ENCODE results near the gene LMBRD2.
A peak's percentile ranks its signal among the peaks of the same experiment; 100 is the strongest.

Gene LMBRD2

DNA sequence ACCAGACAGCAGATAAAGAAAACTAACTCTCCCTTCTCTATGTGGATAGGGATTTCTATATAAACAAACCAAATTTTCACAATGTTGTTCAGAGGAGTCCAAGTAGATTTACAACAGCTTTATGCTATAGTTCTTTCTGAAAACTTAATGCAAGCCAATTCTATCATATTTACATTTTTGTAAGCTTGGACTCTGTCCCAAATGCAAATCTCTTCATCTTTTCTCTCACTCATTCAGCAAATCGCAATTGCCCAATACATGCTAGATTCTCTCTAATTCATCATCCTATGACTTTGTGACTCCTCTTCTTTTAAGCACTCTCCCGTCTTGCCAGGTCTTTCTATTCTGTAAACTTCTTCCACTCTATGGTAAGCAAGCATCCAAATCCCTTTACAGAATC, 45.9 kb downstream of the LMBRD2 start:
- no peak for DNase-seq (ENCODE audit: low read depth)

DNA sequence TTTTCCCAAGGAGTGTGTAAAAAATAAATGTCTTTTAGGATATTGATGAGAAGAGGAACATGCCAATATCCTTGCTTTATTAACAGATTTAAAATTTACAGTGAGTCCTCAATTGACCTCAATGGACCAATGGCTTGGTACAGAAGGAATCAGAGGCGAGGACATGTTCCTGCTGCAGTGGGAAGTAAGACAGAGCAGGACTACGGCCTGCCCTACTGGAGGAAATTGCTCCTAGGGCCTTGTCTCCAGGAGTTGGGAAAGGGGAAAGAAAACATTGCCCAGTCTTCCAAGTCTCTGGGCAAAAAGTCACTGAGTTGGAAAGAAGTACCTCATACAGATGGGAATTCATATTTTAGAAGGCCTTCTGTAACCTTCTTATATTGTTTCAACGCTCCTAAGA, 51.9 kb downstream of the LMBRD2 start:
- DNase-seq (ENCODE audit: low read depth), result no peak

DNA sequence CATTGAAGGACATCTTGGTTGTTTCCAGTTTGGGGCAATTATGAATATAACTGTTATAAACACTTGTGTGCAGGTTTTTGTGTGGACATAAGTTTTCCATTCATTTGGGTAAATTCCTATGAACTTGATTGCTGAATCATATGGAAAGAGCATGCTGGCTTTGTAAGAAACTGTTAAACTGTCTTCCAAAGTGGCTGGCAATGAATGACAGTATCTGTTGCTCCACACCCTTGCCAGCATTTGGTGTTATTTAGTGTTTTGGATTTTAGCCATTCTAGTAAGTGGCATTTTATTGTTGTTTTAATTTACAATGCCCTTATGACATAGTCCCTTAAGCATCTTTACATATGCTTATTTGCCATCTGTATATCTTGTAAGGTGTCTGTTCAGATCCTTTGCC, 55.2 kb downstream of the LMBRD2 start:
- DNase-seq (ENCODE audit: low read depth), result no peak

DNA sequence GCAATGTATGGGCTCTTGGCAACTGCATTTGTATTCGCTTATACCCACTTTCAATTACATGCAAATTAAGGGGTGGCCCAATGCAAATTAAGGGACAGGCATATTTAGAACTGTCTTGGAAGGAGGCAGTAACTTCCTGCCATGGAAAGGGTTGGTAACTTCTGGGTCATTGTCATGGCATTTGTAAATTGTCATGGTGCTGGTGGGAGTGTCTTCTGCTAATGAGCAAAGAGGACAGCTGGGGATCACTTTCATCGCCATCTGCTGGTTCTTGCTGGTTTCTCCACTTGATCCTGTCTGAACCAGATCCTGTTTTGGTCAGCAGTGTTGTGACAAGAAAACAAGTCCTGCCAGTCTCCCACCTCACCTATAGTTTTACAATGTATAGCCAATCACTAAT, 61.7 kb downstream of the LMBRD2 start:
- peak; percentile 13 for DNase-seq (ENCODE audit: low read depth)

DNA sequence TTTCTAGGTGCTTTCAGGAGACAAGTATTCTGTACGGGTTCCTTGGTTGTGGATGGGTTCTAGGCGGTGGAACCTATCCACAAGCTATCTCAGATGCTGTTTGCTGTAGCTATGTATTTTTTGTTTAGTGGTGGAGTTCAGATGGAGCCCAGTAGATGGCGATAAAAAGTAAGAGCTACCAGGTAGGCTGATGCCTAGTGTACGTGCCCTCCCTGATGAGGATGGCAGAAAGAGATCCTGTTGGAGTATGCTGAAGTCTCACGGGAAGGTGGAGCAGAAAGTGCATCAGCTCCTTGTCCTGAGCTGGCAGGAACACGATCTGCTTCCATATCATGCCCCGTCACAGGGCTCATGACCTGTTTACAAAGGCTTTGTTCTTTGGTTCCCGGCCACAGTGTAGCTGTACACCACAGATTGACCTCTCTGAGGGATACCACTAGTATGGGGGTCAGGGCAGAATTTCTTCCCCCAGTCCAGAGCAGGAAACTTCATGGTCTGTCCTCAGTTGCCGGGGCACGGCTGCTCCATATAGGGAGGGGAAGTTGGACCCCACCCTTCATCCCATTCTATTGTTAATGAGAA, 72.4 kb downstream of the LMBRD2 start:
- DNase-seq (ENCODE audit: low read depth), result peak; percentile 29

DNA sequence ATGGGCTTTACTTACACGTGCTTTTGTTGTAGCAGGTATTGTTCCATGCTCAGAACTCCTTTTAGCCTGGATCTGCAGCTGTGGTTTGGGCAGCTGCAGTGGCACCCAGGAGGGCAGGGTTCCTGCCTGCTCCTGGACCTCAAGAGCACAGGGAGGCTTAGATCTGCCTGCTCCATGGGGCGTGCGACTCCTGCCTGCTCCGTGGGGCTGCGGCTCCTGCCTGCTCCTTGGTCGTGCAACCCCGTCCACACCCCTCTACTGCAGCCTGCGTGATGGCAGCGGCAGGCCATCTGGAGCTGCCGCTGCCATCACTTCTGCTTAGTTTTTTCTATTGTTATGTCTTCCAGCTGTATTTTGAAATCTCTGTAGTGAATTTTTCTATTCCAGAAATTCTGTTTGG, 73.3 kb downstream of the LMBRD2 start:
- DNase-seq (ENCODE audit: low read depth), result no peak

DNA sequence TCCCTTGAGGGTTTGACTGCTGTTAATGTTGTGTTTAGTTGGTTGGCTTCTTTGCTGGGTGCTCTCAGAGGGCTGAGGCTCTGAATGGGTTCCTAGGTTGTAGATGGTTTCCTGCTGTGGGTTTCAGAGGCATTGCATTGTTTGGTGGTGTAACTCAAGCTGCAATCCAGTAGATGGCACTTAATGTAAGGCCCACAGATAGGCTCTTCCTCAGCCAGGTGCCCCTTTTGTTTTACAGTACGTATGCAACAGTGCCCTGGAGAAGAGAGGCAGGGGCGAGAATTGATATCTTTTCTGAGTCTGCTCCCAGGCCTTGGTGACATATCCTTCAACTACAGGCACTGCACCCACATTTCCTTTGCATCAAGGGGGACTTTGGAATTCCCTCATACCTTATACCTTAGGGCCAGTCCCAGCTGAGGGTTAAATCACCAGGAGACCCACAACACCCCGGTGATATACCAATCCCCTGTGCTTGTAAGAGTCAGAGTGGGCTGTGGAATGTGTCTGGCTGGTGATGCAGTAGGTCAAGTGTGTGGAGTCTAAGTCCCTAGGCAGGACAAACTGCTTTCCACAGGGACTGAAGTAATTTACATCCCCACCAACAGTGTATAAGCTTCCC, 78.0 kb downstream of the LMBRD2 start:
- no peak for DNase-seq (ENCODE audit: low read depth)

DNA sequence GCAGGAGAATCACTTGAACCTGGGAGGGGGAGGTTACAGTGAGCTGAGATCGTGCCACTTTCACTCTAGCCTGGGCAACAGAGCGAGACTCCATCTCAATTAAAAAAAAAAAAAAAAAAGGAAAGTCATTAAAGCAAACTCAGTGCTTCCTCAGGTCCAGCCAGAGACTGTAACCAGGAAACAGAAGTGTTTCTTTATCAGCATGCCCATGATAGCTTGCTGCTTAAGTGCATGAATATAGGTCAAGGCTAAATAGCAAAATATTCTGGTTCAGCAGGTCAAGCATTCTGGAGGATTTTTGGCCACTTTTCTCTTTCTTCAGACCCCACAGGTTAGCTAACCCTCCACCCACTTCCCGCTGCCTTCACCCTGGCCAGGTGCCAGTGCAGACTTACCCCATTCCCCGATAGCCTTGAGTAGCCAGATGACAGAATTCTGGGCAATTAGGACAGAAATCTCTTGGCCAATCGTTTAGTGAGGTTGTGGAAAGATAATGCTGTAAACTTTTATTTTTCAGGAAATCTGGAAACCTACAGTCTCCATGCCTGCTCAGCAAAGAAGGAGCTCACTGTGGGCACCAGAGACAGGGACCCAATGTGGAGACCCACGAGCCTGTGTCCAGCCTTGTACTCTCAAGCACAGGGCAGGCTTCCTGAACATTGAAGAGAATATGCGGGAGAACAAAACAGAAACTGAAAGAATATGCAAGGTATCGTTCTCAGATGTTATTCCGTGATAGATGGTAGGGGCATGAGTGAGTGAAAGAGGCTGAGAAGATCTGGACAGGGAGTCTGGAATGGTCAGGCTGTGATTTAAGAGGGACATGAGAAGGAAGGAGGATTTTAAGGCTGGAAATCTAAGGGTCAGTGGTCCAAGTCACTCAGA, 80.8 kb downstream of the LMBRD2 start:
- no peak for DNase-seq (ENCODE audit: low read depth)

DNA sequence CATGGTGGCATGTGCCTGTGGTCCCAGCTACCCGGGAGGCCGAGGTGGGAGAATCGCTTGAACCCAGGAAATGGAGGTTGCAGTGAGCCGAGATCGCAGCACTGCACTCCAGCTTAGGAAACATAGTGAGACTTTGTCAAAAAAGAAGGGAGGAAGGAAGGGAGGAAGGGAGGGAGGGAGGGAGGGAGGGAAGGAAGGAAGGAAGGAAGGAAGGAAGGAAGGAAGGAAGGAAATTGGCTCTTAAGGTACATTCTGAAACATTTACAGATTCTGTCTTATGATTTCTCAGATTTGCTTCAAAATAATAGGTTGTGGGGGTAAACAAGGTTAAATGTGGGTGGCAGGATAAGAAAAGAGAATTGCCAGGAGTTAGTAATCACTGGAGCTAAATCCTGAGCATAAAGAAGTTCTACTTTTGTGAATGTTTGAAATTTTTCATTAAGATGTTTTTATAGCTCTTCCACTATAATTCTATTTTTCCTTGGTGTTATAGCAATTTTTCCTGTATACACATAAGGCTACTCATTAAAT, 82.9 kb downstream of the LMBRD2 start:
- no peak for DNase-seq (ENCODE audit: low read depth)

DNA sequence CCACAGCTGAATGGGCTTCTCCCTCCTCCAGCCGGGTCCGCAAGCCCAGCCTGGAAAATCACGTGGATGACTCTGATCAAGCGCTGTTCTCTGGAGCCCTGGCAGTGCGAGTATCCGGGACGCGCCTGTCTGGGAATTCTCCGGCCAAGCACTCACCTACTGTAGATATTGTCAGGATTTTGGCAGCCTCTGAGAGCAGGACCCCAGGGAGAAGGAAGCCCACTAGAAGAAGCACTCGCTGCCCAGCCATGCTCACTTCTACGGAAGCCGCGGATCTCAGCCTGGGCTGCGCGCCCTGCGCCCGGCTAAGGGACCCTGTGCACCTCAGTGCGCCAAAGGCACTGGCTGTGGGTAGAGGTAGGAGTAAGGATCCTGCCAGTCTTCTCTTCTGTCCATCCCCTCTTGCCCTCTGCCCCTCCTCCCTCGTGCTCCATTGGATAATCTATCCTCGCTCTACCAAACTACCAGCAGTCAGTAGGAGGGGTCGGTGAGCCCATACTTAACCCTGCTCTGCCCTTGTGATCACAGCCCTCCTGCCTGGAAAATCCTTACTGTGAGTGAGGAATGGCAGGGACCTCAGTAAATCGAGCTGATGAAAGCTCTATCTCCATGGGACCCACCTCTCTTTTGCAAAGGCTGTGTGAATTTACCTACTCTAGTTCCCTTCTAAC, 85.0 kb downstream of the LMBRD2 start, which contains the start of gene UGT3A2:
TSS of gene UGT3A2 (minus strand) at position 343 of the 671 bp plus-strand sequence. CDS start at position 250, 93 bp downstream.
- DNase-seq (ENCODE audit: low read depth), result no peak

DNA sequence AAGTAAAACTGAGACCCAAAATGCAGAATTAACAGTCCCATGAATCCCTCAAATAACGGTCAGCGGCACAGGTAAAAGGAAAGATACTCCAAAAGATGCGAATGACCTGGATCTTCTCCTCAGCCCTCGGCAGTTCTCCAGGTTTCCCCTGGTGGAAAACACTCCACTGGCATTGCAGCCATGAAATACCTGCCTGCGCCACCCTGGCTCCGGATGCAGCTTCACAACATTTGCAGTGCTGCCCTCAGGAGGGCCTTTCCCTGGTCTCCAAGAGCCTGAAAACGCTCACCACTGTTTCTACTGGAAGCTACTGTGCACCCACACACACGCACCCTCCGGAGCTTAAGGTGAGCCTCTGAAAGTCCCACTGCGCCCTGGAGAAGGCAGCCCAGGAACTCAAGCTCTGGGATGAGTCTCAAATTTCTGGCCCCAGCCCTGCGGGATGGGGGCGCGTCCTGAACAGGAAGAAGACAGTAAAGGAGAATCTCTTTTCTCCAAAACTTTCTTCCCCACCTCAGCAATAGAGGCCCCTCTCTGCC, 85.6 kb downstream of the LMBRD2 start:
- DNase-seq (ENCODE audit: low read depth), result no peak

DNA sequence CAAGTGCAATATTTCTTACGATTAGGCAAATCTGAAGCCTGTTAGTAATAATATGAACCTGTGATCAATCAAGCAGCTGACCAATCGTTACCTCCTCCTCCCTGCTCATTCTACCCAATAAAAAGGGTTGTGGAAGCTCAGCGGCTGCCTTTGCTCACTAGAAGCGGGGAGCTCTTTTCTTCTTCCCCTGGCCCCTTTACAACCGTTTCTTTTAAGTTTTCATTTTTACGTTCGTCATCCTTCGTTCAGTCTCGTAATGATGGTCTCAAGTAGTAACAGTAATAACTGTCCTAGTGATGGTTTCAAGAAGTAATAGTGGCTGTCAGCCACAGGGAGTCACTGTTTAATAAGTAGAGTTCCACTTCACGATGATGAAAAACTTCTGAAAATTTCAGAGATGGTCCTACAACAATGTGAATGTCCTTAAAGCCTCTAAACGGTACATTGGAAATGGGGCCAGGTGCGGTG, 91.2 kb downstream of the LMBRD2 start:
- DNase-seq (ENCODE audit: low read depth), result peak; percentile 22

DNA sequence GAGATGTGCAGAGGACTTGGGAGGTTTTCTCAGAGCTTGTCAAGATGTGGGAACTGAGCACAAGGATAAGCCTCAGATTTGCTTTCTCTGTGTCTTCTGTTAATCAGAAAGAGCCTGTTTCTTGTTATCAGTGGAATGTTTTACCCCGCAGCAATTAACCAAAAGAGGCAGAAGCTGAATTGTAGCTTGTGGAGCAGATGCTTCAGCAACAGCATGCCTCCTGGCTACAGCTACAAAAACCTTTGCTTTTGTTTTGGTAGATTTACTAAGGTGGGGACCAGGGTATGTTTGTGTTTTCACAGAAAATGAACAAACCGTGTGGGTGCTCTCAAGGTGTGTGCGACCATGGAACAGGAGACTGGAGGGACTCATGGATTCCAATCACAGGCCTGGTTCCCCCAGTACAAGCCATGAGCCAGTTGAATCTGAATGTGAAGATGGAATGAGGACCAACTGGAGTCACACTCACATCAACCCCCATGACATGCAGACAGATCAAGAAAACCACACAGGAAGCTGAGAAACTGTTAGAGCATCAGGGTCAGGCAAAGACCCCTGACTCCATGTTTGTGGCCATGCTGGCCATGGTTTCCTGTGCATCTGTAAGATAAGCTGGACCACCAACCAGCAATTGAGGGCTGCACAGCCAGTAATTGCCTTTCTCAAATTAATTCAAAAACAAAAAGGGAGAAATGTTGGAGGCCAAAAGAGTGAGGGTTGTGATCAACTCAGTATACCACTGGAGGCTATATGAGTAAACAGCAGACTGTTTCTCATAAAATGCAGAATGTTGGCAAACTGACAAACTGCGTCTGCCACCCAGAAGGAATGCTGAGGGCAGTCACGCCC, 91.9 kb downstream of the LMBRD2 start:
- DNase-seq (ENCODE audit: low read depth), result peak; percentile 64

DNA sequence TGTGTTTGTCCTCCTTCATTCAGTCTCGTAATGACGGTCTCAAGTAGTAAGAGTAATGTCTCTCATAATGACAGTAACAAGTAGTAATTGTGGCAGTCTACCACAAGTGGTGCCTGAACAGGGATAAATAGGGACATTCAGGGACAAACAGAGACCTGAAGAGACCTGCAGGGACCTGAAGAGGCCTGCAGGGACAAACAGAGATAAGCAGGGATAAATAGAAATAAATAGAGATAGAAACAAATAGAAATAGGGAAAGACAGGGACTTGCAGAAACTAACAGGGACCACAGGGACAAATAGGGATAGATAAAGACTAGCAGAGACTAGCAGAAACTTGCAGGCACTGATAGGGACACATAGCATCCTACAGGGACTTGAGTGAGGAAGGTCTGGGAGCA, 92.9 kb downstream of the LMBRD2 start:
- DNase-seq (ENCODE audit: low read depth), result no peak

DNA sequence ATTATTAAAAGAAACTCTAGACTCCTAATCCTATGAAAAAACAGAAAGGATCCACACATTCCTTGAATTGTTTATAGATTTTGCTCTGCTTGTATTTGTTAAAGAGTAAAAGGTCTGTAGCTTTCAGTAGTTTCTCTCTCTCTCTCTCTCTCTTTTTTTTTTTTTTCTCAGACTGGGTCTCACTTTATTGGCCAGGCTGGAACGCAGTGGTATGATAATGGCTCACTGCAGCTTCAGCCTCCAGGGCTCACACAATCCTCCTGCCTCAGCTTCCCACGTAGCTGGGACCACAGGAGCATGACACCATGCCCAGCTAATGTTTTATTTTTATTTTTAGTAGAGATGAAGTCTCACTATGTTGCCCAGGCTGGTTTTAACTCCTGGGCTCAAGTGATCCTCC, 94.3 kb downstream of the LMBRD2 start:
- no peak for DNase-seq (ENCODE audit: low read depth)

DNA sequence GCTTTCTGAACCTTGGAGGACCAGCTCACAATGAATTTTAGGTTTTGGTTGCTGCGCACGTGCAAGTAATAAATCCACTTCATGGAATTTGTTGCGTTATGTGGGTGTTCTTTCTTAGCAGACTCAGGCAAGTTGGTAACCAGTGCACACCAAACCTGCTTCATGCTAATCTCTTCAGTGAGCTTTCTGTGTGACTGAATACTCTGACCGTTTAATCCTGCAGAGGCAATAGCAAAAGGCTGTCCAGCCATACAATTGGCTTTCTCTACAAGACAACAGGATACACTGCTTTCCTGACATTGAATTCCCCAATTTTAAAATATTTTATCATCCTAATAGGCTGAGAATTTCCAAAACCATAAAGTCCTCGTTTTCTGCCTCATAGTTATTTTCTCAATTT, 95.3 kb downstream of the LMBRD2 start:
- no peak for DNase-seq (ENCODE audit: low read depth)

DNA sequence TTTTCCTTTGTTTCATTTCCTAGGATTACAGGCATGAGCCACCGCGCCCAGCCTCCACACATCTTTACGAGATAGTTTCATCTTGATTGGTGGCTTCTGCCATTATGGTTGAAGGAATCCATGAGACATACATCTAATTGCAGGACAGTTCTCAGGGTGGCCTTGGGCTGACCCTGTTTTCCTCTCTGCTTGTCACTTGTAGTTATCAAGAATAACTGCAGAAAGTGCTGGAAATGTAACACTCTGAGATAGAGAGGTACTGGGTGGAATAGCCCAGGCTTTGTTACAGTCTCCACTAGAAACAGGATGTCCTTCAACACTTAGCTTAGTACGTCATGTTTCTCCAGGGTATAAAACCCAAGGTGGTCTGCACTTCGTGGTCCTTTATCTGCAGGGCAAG, 95.7 kb downstream of the LMBRD2 start:
- no peak for DNase-seq (ENCODE audit: low read depth)

DNA sequence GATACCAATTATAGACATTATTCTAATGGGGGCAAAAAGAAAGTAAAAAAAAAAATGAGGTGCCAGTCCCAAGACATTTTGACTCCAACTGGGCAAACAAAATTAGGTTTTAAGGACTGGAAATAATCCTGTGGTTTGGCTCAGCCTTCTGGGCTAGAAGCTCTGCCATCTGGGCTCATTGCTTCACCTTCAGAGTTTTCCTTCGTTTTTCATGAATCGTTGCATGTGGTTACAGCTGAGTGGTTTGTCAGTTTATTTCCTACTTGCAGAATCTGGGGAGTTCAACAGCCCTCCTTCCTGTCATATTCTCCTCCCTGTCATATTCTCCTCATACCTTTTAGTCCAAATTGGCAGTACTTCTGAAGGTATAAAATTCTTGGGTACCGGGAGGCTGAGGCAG, 97.0 kb downstream of the LMBRD2 start:
- peak; percentile 35 for DNase-seq (ENCODE audit: low read depth)

DNA sequence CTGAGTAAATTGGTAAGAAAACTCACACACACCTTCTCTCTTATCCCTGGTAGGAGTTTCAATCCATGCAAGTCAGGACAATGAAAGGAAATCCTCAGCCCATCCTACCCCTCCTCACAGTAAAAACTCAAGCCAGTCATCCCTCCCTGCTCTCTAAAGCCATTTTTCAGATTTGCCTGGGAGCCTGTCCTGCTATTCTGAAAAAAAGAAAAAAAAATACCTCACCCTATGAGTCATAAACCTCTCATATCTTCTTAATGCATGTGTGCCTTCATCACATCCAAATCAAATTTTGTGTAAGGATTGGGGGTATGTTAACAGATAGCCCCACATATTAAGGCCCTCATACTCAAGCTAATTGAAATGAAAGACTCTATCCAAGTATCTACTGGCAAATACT, 99.1 kb downstream of the LMBRD2 start:
- DNase-seq (ENCODE audit: low read depth), result no peak

DNA sequence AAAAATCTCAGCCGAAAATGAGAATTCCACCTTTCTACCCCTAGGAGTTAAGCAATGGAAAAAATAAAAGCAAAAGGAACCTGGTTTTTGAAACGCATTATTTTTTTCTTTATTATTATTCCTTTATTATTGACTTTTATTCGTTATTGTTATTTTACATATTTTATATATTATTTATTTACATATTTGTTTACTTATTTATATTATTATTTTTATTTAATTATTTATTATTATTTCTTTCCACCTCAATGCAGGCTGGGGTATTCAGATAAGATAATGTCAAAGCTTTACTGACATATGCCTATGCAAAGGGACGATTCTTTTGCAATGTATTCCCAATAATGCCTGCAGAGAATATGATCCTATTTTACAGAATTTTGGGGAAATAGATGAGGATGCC, 101.7 kb downstream of the LMBRD2 start:
- no peak for DNase-seq (ENCODE audit: low read depth)

All from fibroblast of gingiva (primary cell).